Mammary epithelial cell (primary cell): ENCODE data around the gene SVIL.

Experiments used
- EZH2 ChIP-seq: IDR thresholded peaks from 2 replicates; pipeline ENCODE4 v1.6.1; 2012; ENCODE audit warnings: low read length, inconsistent platforms, borderline replicate concordance
- TF ChIP-seq, protein P1 (sequence below), 2 donors: IDR thresholded peaks in 1 of 2; conservative IDR thresholded peaks in 1 of 2; 2 replicates each; pipeline ENCODE4 v1.5.1; 2011 to 2012; ENCODE audit warnings: inconsistent platforms in 2 of 2, low read length in 2 of 2, mild to moderate bottlenecking in 2 of 2, control low read depth in 1 of 2, low read depth in 1 of 2; ENCODE audit not compliant: insufficient read depth in 1 of 2; ENCODE audit errors: extremely low read depth in 1 of 2

- TF ChIP-seq EZH2 = no peak
- TF ChIP-seq, protein P1, sequence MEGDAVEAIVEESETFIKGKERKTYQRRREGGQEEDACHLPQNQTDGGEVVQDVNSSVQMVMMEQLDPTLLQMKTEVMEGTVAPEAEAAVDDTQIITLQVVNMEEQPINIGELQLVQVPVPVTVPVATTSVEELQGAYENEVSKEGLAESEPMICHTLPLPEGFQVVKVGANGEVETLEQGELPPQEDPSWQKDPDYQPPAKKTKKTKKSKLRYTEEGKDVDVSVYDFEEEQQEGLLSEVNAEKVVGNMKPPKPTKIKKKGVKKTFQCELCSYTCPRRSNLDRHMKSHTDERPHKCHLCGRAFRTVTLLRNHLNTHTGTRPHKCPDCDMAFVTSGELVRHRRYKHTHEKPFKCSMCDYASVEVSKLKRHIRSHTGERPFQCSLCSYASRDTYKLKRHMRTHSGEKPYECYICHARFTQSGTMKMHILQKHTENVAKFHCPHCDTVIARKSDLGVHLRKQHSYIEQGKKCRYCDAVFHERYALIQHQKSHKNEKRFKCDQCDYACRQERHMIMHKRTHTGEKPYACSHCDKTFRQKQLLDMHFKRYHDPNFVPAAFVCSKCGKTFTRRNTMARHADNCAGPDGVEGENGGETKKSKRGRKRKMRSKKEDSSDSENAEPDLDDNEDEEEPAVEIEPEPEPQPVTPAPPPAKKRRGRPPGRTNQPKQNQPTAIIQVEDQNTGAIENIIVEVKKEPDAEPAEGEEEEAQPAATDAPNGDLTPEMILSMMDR (conservative IDR thresholded peaks at IDR 0.05 in 1 of 2, IDR thresholded peaks at IDR 0.05 in 1 of 2; ENCODE audit: extremely low read depth in 1 of 2, insufficient read depth in 1 of 2, low read depth in 1 of 2, low read length in 2 of 2) = no peak
Observed at GRCh38 chr10:29553544-29554250, 81.1 kb downstream of the SVIL start.
